Measurements from ENCODE around the gene GUK1. TPM values are rescaled to one million over a fixed set of nuclear protein-coding genes. Genes with fewer than 3 reads are reported as not detected.

Gene GUK1
- total and polyA plus RNA-seq, 2 experiments from 2014 or later = 87.5 to 121 TPM

- Histone ChIP-seq H3F3A (replicated peaks; ENCODE audit: low read depth) (no peaks in the 10 kb centered on the region), H3K4me1 (ENCODE audit: insufficient read depth) (no peaks in the 10 kb centered on the region), H3K4me2 (no peak overlapping the region), H2AFZ (no peak overlapping the region), H3K79me2 (replicated peaks; ENCODE audit: insufficient read depth) (peaks cover 9% of the 10 kb centered on the region), H3K36me3 (ENCODE audit: insufficient read depth) (no peaks in the 10 kb centered on the region), H3K27ac (ENCODE audit: low read depth) (no peak overlapping the region), H4K20me1 (replicated peaks; ENCODE audit: insufficient read depth) (no peaks in the 10 kb centered on the region), H3K27me3 (ENCODE audit: insufficient read depth) (no peaks in the 10 kb centered on the region), H3K9me2 (ENCODE audit: insufficient read depth) (no peaks in the 10 kb centered on the region), H3K4me3 (no peak overlapping the region)
- Mint-ChIP-seq H3K36me3 (ENCODE audit: low read depth) (no peaks in the 10 kb centered on the region; the same call in 1 of the 3 replicates), H3K27me3 (ENCODE audit: insufficient read depth, low read depth, poor library complexity) (peaks cover 11% of the 10 kb centered on the region), H3K4me3 (no peak overlapping the region), H3K27ac (no peak overlapping the region), H3K9me3 (no peaks in the 10 kb centered on the region; the same call in 2 of the 3 replicates), H3K4me1 (peaks cover 3% of the 10 kb centered on the region; the same call in 2 of the 3 replicates)
- no peak for TF ChIP-seq CTCF (conservative IDR thresholded peaks at IDR 0.05; ENCODE audit: low read depth in 2 of 2)
- TF ChIP-seq CREB1 (CRISPR knock-in tag; IDR thresholded peaks at IDR 0.05; ENCODE audit: low read depth) = no peak
- TF ChIP-seq ETS1 (IDR thresholded peaks at IDR 0.05) = no peak
- TF ChIP-seq STAT1 (IDR thresholded peaks at IDR 0.05; ENCODE audit: unreplicated experiment) = no peak
- TF ChIP-seq ZNF114 (CRISPR knock-in tag; IDR thresholded peaks at IDR 0.05) = no peak
- no peak for TF ChIP-seq JUNB (IDR thresholded peaks at IDR 0.05; ENCODE audit: unreplicated experiment)
- TF ChIP-seq EZH2 (IDR thresholded peaks at IDR 0.05; ENCODE audit: low read depth, unreplicated experiment) = no peak
- TF ChIP-seq NANOG (IDR thresholded peaks at IDR 0.05; ENCODE audit: borderline replicate concordance) = no peak
- no peak for TF ChIP-seq POLR2AphosphoS5 (IDR thresholded peaks at IDR 0.05; ENCODE audit: low read depth)
- no peak for TF ChIP-seq ZNF331 (CRISPR knock-in tag; IDR thresholded peaks at IDR 0.05; ENCODE audit: low read depth)
- TF ChIP-seq ZNF462 (CRISPR knock-in tag; IDR thresholded peaks at IDR 0.05) = no peak
- no peak for TF ChIP-seq REST (IDR thresholded peaks at IDR 0.05; ENCODE audit: unreplicated experiment)
- TF ChIP-seq EZH2phosphoT487 (IDR thresholded peaks at IDR 0.05; ENCODE audit: unreplicated experiment) = no peak
- DNase-seq (ENCODE audit: low spot score) (no peak), ATAC-seq (no peak)
Observed at GRCh38 chr1:228148196-228148861, 8.2 kb downstream of the GUK1 start.

Data from GM23338 (cell line).